Measurements from ENCODE around the gene SYT8. TPM values are rescaled to one million over a fixed set of nuclear protein-coding genes. Genes with fewer than 3 reads are reported as not detected.

Gene SYT8
- total and polyA plus RNA-seq, 2 donors (not counting 1 experiment from before 2014, with no cell fraction given) = not detected

- no peaks in the 10 kb centered on the region for H3K4me1 Mint-ChIP-seq
These were observed 27.4 kb upstream of the SYT8 start for GRCh38 chr11:1807264-1807995.

More at GRCh38 chr11:1807264-1807995, 27.4 kb upstream of the SYT8 start:
- Mint-ChIP-seq H3K27me3 (peaks cover 43% of the 10 kb centered on the region), H3K4me3 (no peak overlapping the region), H3K27ac (no peak overlapping the region), H3K9me3 (ENCODE audit: insufficient read depth) (no peaks in the 10 kb centered on the region)
- Histone ChIP-seq H2AFZ (ENCODE audit: insufficient read depth, low read depth, low read length, poor library complexity, severe bottlenecking) (no peak overlapping the region), H4K20me1 (ENCODE audit: control insufficient read depth, insufficient read depth, low read length, poor library complexity, severe bottlenecking) (no peaks in the 10 kb centered on the region), H3K27ac (ENCODE audit: low read length in 2 of 2) (no peak overlapping the region), H3K79me2 (ENCODE audit: control insufficient read depth, insufficient read depth, low read length) (no peaks in the 10 kb centered on the region), H3K36me3 (replicated peaks in 1 of 2; ENCODE audit: control extremely low read depth in 1 of 2, control insufficient read depth in 1 of 2, extremely low read depth in 1 of 2, insufficient read depth in 2 of 2, low read length in 1 of 2) (no peaks in the 10 kb centered on the region), H3K4me2 (replicated peaks; ENCODE audit: low read depth, low read length, poor library complexity, severe bottlenecking) (no peak overlapping the region), H3K9me3 (ENCODE audit: control extremely low read depth in 1 of 3, control insufficient read depth in 2 of 3, insufficient read depth in 1 of 3, low read length in 2 of 3) (peaks cover 0 to 10% (median 0%) of the 10 kb centered on the region in 3 donors), H3K9ac (ENCODE audit: low read length) (no peak overlapping the region), H3K4me3 (ENCODE audit: control extremely low read depth in 1 of 5, extremely low read depth in 1 of 5, insufficient read depth in 1 of 5, low read depth in 2 of 5, low read length in 4 of 5) (no peak overlapping the region), H3K27me3 (replicated peaks in 1 of 4; ENCODE audit: control extremely low read depth in 1 of 4, control insufficient read depth in 3 of 4, insufficient read depth in 4 of 4, low read length in 3 of 4) (peaks cover 0 to 4% (median 0%) of the 10 kb centered on the region in 4 experiments), H3K4me1 (ENCODE audit: control insufficient read depth in 2 of 2, insufficient read depth in 2 of 2, low read length in 2 of 2) (no peaks in the 10 kb centered on the region)
- ChIA-PET POLR2A (no interaction called here), CTCF (interaction anchor here (1.2 to 1.6 kb wide), 3 partner anchors 24 to 347 kb away, joined by 3 to 6 read pairs (median 3); no protein-coding TSS in a partner anchor)
- TF ChIP-seq CTCF (IDR thresholded peaks at IDR 0.05) (no peak), EZH2 (IDR thresholded peaks at IDR 0.05; ENCODE audit: borderline replicate concordance, insufficient read depth, low read depth, low read length, poor library complexity, severe bottlenecking) (no peak)
- intact Hi-C loops (cut with micrococcal nuclease) = no loop called here
- DNase-seq = no peak
- ATAC-seq (ENCODE audit: low read depth) = no peak
- WGBS (ENCODE audit: insufficient coverage) = 84% methylated on average over 7 of the region's 14 CpGs

All from B cell (primary cell).